Astrocyte of the cerebellum (primary cell): ENCODE measurements around the gene GRK5.

Source experiments
- DNase-seq: peaks from one replicate; pipeline ENCODE4 v3.0.0-alpha.2; 2011; ENCODE audit warnings: low read depth
- H3K4me3 ChIP-seq: 2 replicates; pipeline ENCODE4 v1.5.1; 2011; ENCODE audit warnings: mild to moderate bottlenecking, low read depth, low read length, moderate library complexity
- CTCF ChIP-seq: IDR thresholded peaks from 2 replicates; pipeline ENCODE4 v1.5.1; 2012; ENCODE audit warnings: low read length, low read depth, moderate library complexity, mild to moderate bottlenecking; ENCODE audit errors: missing control alignments
- in situ Hi-C: cut with HindIII; loops from 2 replicates; pipeline ENCODE4 v1.10.0; 2017; ENCODE audit warnings: low sequenced_read_pairs

Gene GRK5

DNA sequence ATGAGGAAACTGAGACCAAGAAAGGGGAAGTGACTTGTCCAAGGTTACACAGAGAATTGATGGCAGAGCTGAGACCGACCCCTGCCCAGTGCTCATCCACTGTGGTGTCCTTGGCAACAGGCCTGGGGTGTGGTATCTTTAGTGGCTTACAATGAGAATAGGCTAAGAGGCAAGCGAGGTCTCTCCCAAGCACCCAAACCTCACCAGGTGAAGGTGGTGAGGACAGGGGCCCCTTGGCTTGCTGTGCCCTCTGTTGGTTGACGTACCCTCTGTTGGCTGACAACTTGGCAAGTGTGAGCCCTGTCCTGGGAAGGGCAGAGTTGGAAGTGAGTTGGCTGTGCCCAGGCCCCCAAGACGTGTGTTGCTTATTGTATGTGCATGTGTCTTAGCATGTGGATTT is 166.9 kb downstream of the GRK5 start:
- DNase-seq: no peak
- no peak overlapping the region for H3K4me3 ChIP-seq
- no peak for TF ChIP-seq CTCF
- in situ Hi-C loops: no loop called here

DNA sequence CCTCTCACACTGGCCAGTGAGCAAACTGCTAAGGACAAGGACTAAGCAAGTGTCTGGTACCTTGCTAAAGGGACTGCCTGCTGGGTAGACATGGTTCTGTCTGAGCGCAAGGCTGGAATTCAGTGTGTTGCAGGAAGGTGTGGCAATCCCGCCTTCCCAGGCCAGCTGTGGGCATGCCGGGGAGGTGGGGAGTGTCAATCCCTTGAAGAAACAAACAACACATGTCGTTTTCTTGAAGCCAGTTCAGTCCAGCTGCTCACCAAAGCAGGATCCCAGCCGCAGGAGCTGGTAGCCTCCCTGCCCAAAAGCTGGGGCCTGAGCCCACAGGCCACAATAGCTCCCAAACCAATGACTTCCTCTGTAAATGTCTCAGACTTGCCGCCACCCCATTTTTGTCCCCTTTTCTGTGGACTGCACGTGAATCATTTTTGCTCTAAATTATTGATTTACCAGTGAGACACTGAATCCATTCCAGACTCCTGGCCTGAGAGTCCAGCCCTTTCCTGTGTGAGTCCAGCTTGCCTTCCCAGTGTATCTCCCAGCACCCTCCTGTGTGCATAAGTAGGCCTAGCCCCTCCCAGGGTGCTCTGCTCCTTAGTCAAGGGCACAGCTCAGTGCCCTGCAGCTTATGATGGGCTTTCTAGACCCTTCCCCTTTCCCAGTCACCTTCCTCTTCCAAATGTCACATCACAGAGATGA is 168.4 kb downstream of the GRK5 start:
- DNase-seq: no peak
- no peak for TF ChIP-seq CTCF
- H3K4me3 ChIP-seq: no peak overlapping the region
- in situ Hi-C loops: no loop called here

DNA sequence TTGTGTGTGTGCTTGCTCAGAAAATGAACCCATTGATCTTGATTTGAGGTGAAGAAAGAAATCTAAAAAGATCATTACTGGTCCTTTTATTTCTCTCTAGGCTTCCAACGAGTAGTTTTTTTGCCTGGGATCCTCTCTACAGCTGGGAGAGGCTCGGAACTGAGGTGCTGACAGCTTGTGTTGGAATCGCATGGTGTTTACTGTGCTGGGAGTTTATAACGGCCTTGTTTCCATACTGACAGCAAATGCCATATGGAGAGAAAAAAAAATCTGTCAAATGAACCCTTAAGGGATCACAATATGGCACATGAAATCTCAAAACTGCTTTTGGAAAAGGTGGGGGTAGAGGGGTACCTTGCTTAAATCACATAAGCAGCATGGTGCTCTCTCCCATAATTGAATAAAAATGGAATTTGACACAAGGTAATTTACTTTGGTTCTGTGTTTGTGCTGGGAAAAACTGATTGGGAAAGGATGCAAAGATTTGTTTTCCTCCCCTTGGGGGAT is 170.1 kb downstream of the GRK5 start:
- no peak for TF ChIP-seq CTCF
- in situ Hi-C loops: no loop called here
- no peak for DNase-seq
- H3K4me3 ChIP-seq: no peak overlapping the region

GRCh38 chr10:119377958-119378736 is 170.8 kb downstream of the GRK5 start:
- no peak for DNase-seq
- peak overlapping the region; percentile 33 for H3K4me3 ChIP-seq
- in situ Hi-C loops: no loop called here
- TF ChIP-seq CTCF: no peak

GRCh38 chr10:119378737-119379067 is 171.3 kb downstream of the GRK5 start:
- in situ Hi-C loops: no loop called here
- no peak for TF ChIP-seq CTCF
- peak overlapping the region; percentile 33 for H3K4me3 ChIP-seq
- DNase-seq: peak; percentile 75

- in situ Hi-C loops: no loop called here
- no peak for TF ChIP-seq CTCF
- H3K4me3 ChIP-seq: no peak overlapping the region
- DNase-seq: no peak
Observed at GRCh38 chr10:119379466-119380071, 172.2 kb downstream of the GRK5 start.
